ENCODE measurements around the gene KCNA2.

The KCNA2 gene

GRCh38 chr1:110572751-110573150, 33.4 kb downstream of the KCNA2 start:
- DNase-seq (ENCODE audit: low read depth in 3 of 3, low spot score in 1 of 3) = no peak

GRCh38 chr1:110570901-110571300, 35.3 kb downstream of the KCNA2 start:
- DNase-seq (ENCODE audit: low read depth in 3 of 3, low spot score in 1 of 3) = no peak

GRCh38 chr1:110570307-110570706, 35.9 kb downstream of the KCNA2 start:
- no peak for DNase-seq (ENCODE audit: low read depth in 3 of 3, low spot score in 1 of 3)

GRCh38 chr1:110566836-110567235, 39.3 kb downstream of the KCNA2 start:
- DNase-seq (ENCODE audit: low read depth in 3 of 3, low spot score in 1 of 3) = no peak

- no peak for DNase-seq (ENCODE audit: low read depth in 3 of 3, low spot score in 1 of 3)
Measured at GRCh38 chr1:110565565-110565964, 40.6 kb downstream of the KCNA2 start.

GRCh38 chr1:110563089-110563488, 43.1 kb downstream of the KCNA2 start:
- DNase-seq (ENCODE audit: low read depth in 3 of 3, low spot score in 1 of 3) = no peak

- no peak for DNase-seq (ENCODE audit: low read depth in 3 of 3, low spot score in 1 of 3)
Measured at GRCh38 chr1:110561596-110561995, 44.6 kb downstream of the KCNA2 start.

GRCh38 chr1:110559157-110559556, 47.0 kb downstream of the KCNA2 start:
- no peak for DNase-seq (ENCODE audit: low read depth in 3 of 3, low spot score in 1 of 3)

- DNase-seq (ENCODE audit: low read depth in 3 of 3, low spot score in 1 of 3) = no peak
Measured at GRCh38 chr1:110557481-110557880, 48.7 kb downstream of the KCNA2 start.

GRCh38 chr1:110556471-110556807, 49.7 kb downstream of the KCNA2 start:
- no peak for DNase-seq (ENCODE audit: low read depth in 3 of 3, low spot score in 1 of 3)

- DNase-seq (ENCODE audit: low read depth in 3 of 3, low spot score in 1 of 3) = no peak
Measured at GRCh38 chr1:110555807-110556470, 50.2 kb downstream of the KCNA2 start.

- DNase-seq (ENCODE audit: low read depth in 3 of 3, low spot score in 1 of 3) = peak; percentile 5 to 52 (median 24)
Measured at GRCh38 chr1:110554871-110555801, 51.0 kb downstream of the KCNA2 start.

- DNase-seq (ENCODE audit: low read depth in 3 of 3, low spot score in 1 of 3) = no peak
Measured at GRCh38 chr1:110551278-110551809, 54.8 kb downstream of the KCNA2 start.

GRCh38 chr1:110549831-110550230, 56.3 kb downstream of the KCNA2 start:
- DNase-seq (ENCODE audit: low read depth in 3 of 3, low spot score in 1 of 3) = no peak

- DNase-seq (ENCODE audit: low read depth in 3 of 3, low spot score in 1 of 3) = no peak
Measured at GRCh38 chr1:110548381-110548780, 57.8 kb downstream of the KCNA2 start.

GRCh38 chr1:110547017-110547416, 59.1 kb downstream of the KCNA2 start:
- no peak for DNase-seq (ENCODE audit: low read depth in 3 of 3, low spot score in 1 of 3)

- DNase-seq (ENCODE audit: low read depth in 3 of 3, low spot score in 1 of 3) = no peak
Measured at GRCh38 chr1:110545492-110545891, 60.7 kb downstream of the KCNA2 start.

GRCh38 chr1:110544753-110545152, 61.4 kb downstream of the KCNA2 start:
- DNase-seq (ENCODE audit: low read depth in 3 of 3, low spot score in 1 of 3) = no peak
